H1 (cell line): Measurements from ENCODE around the gene TPST2. TPM values are rescaled to one million over a fixed set of nuclear protein-coding genes. Genes with fewer than 3 reads are reported as not detected.

Experiments
- CTCF ChIA-PET: fragments of 300-600 bp; sonication (Branson Sonifier 250); formaldehyde crosslinking; loops from one replicate; lab custom pipeline; 2021; ENCODE audit not compliant: partially characterized antibody; lab: Charles Lee
- POLR2A ChIA-PET: fragments of 300-600 bp; sonication (Branson Sonifier 250); formaldehyde crosslinking; loops from one replicate; lab custom pipeline; 2021; ENCODE audit warnings: inconsistent platforms; ENCODE audit not compliant: partially characterized antibody; lab: Charles Lee
- DNase-seq, 2 experiments: peaks; one replicate each; pipeline versions ENCODE4 v3.0.0 to v3.0.0-alpha.2; 2010 to 2022; ENCODE audit warnings: low spot score in 2 of 2, low read depth in 1 of 2, mixed read lengths in 1 of 2
- FAIRE-seq: peaks from 2 replicates; lab custom pipeline; 2011; peaks lifted over from hg19 to GRCh38; lab: Jason Lieb, UNC
- H2AFZ ChIP-seq: 2 replicates; pipeline ENCODE4 v1.8.1; 2012; ENCODE audit warnings: low read length, inconsistent platforms
- H2AK5ac ChIP-seq: 2 replicates; pipeline ENCODE4 v1.6.1; 2013; ENCODE audit warnings: low read depth, low read length
- H2BK120ac ChIP-seq: replicated peaks from 2 replicates; pipeline ENCODE3; 2013; ENCODE audit warnings: low read depth, low read length, inconsistent platforms
- H2BK12ac ChIP-seq: 2 replicates; pipeline ENCODE4 v1.6.1; 2013; ENCODE audit warnings: low read depth, low read length
- H2BK15ac ChIP-seq: 2 replicates; pipeline ENCODE4 v1.6.1; 2013; ENCODE audit warnings: low read length
- H2BK20ac ChIP-seq: 2 replicates; pipeline ENCODE4 v1.6.1; 2013; ENCODE audit warnings: low read length
- H2BK5ac ChIP-seq: 2 replicates; pipeline ENCODE4 v1.6.1; 2013; ENCODE audit warnings: low read depth, low read length
- H3K14ac ChIP-seq: 2 replicates; pipeline ENCODE4 v1.6.1; 2013; ENCODE audit warnings: inconsistent platforms; ENCODE audit not compliant: insufficient read length
- H3K18ac ChIP-seq: 2 replicates; pipeline ENCODE4 v1.6.1; 2013; ENCODE audit warnings: low read length; ENCODE audit errors: extremely low read depth
- H3K23ac ChIP-seq: 2 replicates; pipeline ENCODE4 v1.6.1; 2013; ENCODE audit warnings: inconsistent platforms; ENCODE audit not compliant: insufficient read length
- H3K23me2 ChIP-seq: 2 replicates; pipeline ENCODE4 v1.6.1; 2013; ENCODE audit warnings: low read depth, low read length
- H3K27ac ChIP-seq: 2 replicates; pipeline ENCODE4 v1.6.1; 2011; ENCODE audit warnings: low read depth, low read length, inconsistent platforms
- H3K27me3 ChIP-seq, 4 experiments: replicated peaks in 1 of 4; 1 replicate in 1 of 4; 2 replicates in 3 of 4; pipeline versions ENCODE4 v1.6.1 to v1.8.1; 2011 to 2013; ENCODE audit warnings: low read length in 3 of 4, mild to moderate bottlenecking in 3 of 4, inconsistent platforms in 2 of 4, mixed read lengths in 2 of 4, moderate library complexity in 1 of 4; ENCODE audit not compliant: control insufficient read depth in 3 of 4, insufficient read depth in 3 of 4; ENCODE audit errors: extremely low read depth in 1 of 4
- H3K36me3 ChIP-seq, 4 experiments: 2 replicates each; pipeline versions ENCODE4 v1.6.1 to v1.8.1; 2011 to 2013; ENCODE audit warnings: mild to moderate bottlenecking in 4 of 4, low read length in 3 of 4, moderate library complexity in 2 of 4, control low read depth in 1 of 4, inconsistent platforms in 1 of 4; ENCODE audit not compliant: insufficient read depth in 4 of 4, control insufficient read depth in 2 of 4
- H3K4ac ChIP-seq: replicated peaks from 2 replicates; pipeline ENCODE3; 2013; ENCODE audit warnings: low read length, low read depth, mixed read lengths, inconsistent platforms; ENCODE audit not compliant: insufficient read length
- H3K4me1 ChIP-seq, 4 experiments: replicated peaks in 1 of 4; 1 replicate in 1 of 4; 2 replicates in 3 of 4; pipeline versions ENCODE4 v1.6.1 to v1.8.1; 2011 to 2013; ENCODE audit warnings: low read length in 3 of 4, inconsistent platforms in 2 of 4, mixed read lengths in 1 of 4; ENCODE audit not compliant: insufficient read depth in 4 of 4, control insufficient read depth in 3 of 4
- H3K4me2 ChIP-seq, 2 experiments: 2 replicates each; pipeline versions ENCODE4 v1.6.1 to v1.8.1; 2011 to 2013; ENCODE audit warnings: low read depth in 2 of 2, low read length in 2 of 2, control low read depth in 1 of 2, inconsistent platforms in 1 of 2, mild to moderate bottlenecking in 1 of 2; ENCODE audit not compliant: insufficient read depth in 1 of 2
- H3K4me3 ChIP-seq, 4 experiments: fragments of 200-600, 300-600 bp in 1 of 4; sonication (generic), shearing (Covaris generic), sonication (Bioruptor Twin) in 1 of 4; 2 replicates each; pipeline versions ENCODE4 v1.5.1 to v1.8.1; 2011 to 2016; ENCODE audit warnings: low read length in 4 of 4, low read depth in 3 of 4, control low read depth in 2 of 4, inconsistent platforms in 2 of 4, mild to moderate bottlenecking in 2 of 4, mixed read lengths in 1 of 4, moderate library complexity in 1 of 4; ENCODE audit not compliant: insufficient read depth in 2 of 4; ENCODE audit errors: extremely low read depth in 1 of 4
- H3K56ac ChIP-seq: replicated peaks from 2 replicates; pipeline ENCODE3; 2013; ENCODE audit warnings: low read depth, mild to moderate bottlenecking, mixed read lengths, low read length, inconsistent platforms; ENCODE audit not compliant: insufficient read length
- H3K79me1 ChIP-seq: 2 replicates; pipeline ENCODE4 v1.6.1; 2013; ENCODE audit warnings: low read depth, low read length, control low read depth
- H3K79me2 ChIP-seq, 2 experiments: 2 replicates each; pipeline versions ENCODE4 v1.6.1 to v1.8.1; 2012 to 2013; ENCODE audit warnings: low read length in 2 of 2, mild to moderate bottlenecking in 2 of 2, inconsistent platforms in 1 of 2; ENCODE audit not compliant: insufficient read depth in 2 of 2, control insufficient read depth in 1 of 2
- H3K9ac ChIP-seq, 4 experiments: replicated peaks in 1 of 4; 1 replicate in 1 of 4; 2 replicates in 3 of 4; pipeline versions ENCODE4 v1.6.1 to v1.8.1; 2011 to 2013; ENCODE audit warnings: low read depth in 3 of 4, low read length in 3 of 4, control low read depth in 2 of 4, mild to moderate bottlenecking in 2 of 4, moderate library complexity in 2 of 4, inconsistent platforms in 1 of 4; ENCODE audit errors: extremely low read depth in 1 of 4
- H3K9me3 ChIP-seq, 2 experiments: 2 replicates each; pipeline versions ENCODE4 v1.6.1 to v1.8.1; 2012 to 2013; ENCODE audit warnings: mild to moderate bottlenecking in 2 of 2, moderate library complexity in 2 of 2, control low read depth in 1 of 2, inconsistent platforms in 1 of 2, low read depth in 1 of 2, low read length in 1 of 2, mixed read lengths in 1 of 2; ENCODE audit not compliant: insufficient read depth in 2 of 2
- H4K20me1 ChIP-seq, 2 experiments: replicated peaks in 1 of 2; 2 replicates each; pipeline versions ENCODE3 to v1.8.1; 2011 to 2013; ENCODE audit warnings: inconsistent platforms in 2 of 2, low read length in 2 of 2, mild to moderate bottlenecking in 1 of 2; ENCODE audit not compliant: insufficient read depth in 2 of 2, control insufficient read depth in 1 of 2
- H4K5ac ChIP-seq: 2 replicates; pipeline ENCODE4 v1.6.1; 2013; ENCODE audit warnings: low read length, low read depth, mixed read lengths, inconsistent platforms; ENCODE audit not compliant: insufficient read length
- H4K8ac ChIP-seq: 2 replicates; pipeline ENCODE4 v1.8.0; 2013; ENCODE audit warnings: mild to moderate bottlenecking, moderate library complexity, low read length, inconsistent platforms; ENCODE audit not compliant: insufficient read depth; ENCODE audit errors: extremely low read depth
- H4K91ac ChIP-seq: replicated peaks from 2 replicates; pipeline ENCODE3; 2013; ENCODE audit warnings: low read length, mixed read lengths, inconsistent platforms; ENCODE audit not compliant: insufficient read length
- BACH1 ChIP-seq: IDR thresholded peaks from 2 replicates; pipeline ENCODE4 v1.6.1; 2012; ENCODE audit warnings: low read length, improper control_type of control experiment
- BCL11A ChIP-seq, 2 experiments: IDR thresholded peaks; one replicate each; pipeline ENCODE4 v1.6.1; 2011; ENCODE audit warnings: low read depth in 2 of 2, low read length in 2 of 2, mild to moderate bottlenecking in 2 of 2
- MAFK ChIP-seq: IDR thresholded peaks from 2 replicates; pipeline ENCODE4 v1.6.1; 2012; ENCODE audit warnings: low read depth, mild to moderate bottlenecking, improper control_type of control experiment, low read length
- POLR2AphosphoS5 ChIP-seq: IDR thresholded peaks from 2 replicates; pipeline ENCODE4 v1.6.1; 2011; ENCODE audit warnings: low read depth, low read length
- SIX5 ChIP-seq: IDR thresholded peaks from 2 replicates; pipeline ENCODE4 v1.6.1; 2011; ENCODE audit warnings: mild to moderate bottlenecking, low read depth, low read length
- SRF ChIP-seq: IDR thresholded peaks from 2 replicates; pipeline ENCODE4 v1.6.1; 2011; ENCODE audit warnings: mild to moderate bottlenecking, low read depth, low read length, moderate library complexity
- TAF1 ChIP-seq: IDR thresholded peaks from 2 replicates; pipeline ENCODE4 v1.6.1; 2011; ENCODE audit warnings: mild to moderate bottlenecking, low read depth, low read length
- WGBS, 2 experiments: shearing (Covaris generic) in 1 of 2; methylation state at CpG; one replicate each; pipeline versions ENCODE4 v1.1.6 to v1.1.7; 2013 to 2015; ENCODE audit warnings: low lambda C conversion rate in 2 of 2, mixed read lengths in 2 of 2, inconsistent platforms in 1 of 2, low coverage in 1 of 2, missing lambda C conversion rate in 1 of 2; ENCODE audit not compliant: insufficient replicate concordance in 2 of 2, insufficient coverage in 1 of 2, insufficient read length in 1 of 2; ENCODE audit errors: extremely low coverage in 1 of 2, missing lambda C conversion rate in 1 of 2; 5-methylcytosine and 5-hydroxymethylcytosine counted together
- polyA plus RNA-seq, 7 experiments: library from polyadenylated mRNA; depleted of rRNA in 3 of 7; stranded (reverse) in 5 of 7; unstranded in 2 of 7; fragments of >200 nt in 5 of 7; fragments of 200-250 nt in 2 of 7; gene quantifications; 1 replicate in 5 of 7; 2 replicates in 1 of 7; 4 replicates in 1 of 7; pipeline versions ENCODE4 v1.2.1 to v1.2.3, GENCODE V29; 2011 to 2013; ENCODE audit warnings: missing spikeins in 2 of 7, mixed read lengths in 2 of 7
- total RNA-seq: library from RNA; stranded (reverse); fragmentation: NEBNext Ultra II Directional; extraction: Animal tissue kit (Norgen Biotek cat#: 25700); gene quantifications from 2 replicates; pipeline ENCODE4 v1.2.1, GENCODE V29; 2021
- TF ChIP-seq, protein P1 (sequence below): IDR thresholded peaks from 2 replicates; pipeline ENCODE4 v1.6.1; 2011; ENCODE audit warnings: low read length, improper control_type of control experiment
- TF ChIP-seq, protein P2 (sequence below), 3 experiments: IDR thresholded peaks; 1 replicate in 2 of 3; 2 replicates in 1 of 3; pipeline versions ENCODE4 v1.5.1 to v1.6.1; 2011; ENCODE audit warnings: low read length in 3 of 3, mild to moderate bottlenecking in 3 of 3, inconsistent platforms in 2 of 3, low read depth in 1 of 3, moderate library complexity in 1 of 3; ENCODE audit not compliant: insufficient read depth in 1 of 3; ENCODE audit errors: control extremely low read depth in 1 of 3

TPST2 gene
- total and polyA plus RNA-seq, 2 of the 8 experiments (the other 6 are each of a cell fraction or from before 2014, with no cell fraction given): 58.8 to 143 TPM

DNA sequence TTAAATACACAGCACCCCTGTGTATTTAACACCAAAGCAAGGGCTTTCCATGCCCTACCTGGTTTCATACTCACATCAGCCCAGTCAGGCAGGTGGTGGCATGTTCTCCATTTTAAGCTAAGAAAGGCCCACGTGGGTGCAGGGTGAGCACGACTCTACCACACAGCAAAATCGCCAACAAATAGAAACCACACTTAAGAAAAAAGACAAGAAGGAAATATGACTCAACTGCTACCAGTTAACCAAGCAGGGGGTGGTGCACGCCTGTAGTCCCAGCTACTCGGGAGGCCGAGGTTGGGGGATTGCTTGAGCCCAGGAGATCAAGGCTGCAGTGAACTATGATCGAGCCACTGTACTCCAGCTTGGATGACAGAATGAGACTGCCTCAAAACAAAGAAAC, 42.5 kb downstream of the TPST2 start:
- H3K9ac ChIP-seq: no peak overlapping the region
- no peak overlapping the region for H2AK5ac ChIP-seq
- H3K56ac ChIP-seq: no peak overlapping the region
- 92% methylated on average over 7 of the region's 7 CpGs; no CpG with 5 or more reads in 1 of the 2 experiments for WGBS, 2 experiments
- H4K8ac ChIP-seq: no peak overlapping the region
- no peak overlapping the region; the same call in 1 of the 2 replicates for H3K18ac ChIP-seq
- peaks cover 0 to 14% (median 0%) of the 10 kb centered on the region in 4 experiments; a peak in 3 of 8 replicates for H3K36me3 ChIP-seq
- H3K23me2 ChIP-seq: peaks cover 1% of the 10 kb centered on the region; the same call in 1 of the 2 replicates
- H2BK5ac ChIP-seq: no peak overlapping the region
- no peak overlapping the region for H4K5ac ChIP-seq
- H3K4me3 ChIP-seq: no peak overlapping the region
- H3K27me3 ChIP-seq: no peaks in the 10 kb centered on the region
- peaks cover 3 to 6% of the 10 kb centered on the region in 2 experiments for H4K20me1 ChIP-seq
- no peak overlapping the region for H2BK120ac ChIP-seq
- H3K79me2 ChIP-seq: peaks cover 0 to 86% of the 10 kb centered on the region in 2 experiments; a peak in 3 of 4 replicates
- FAIRE-seq (no peak), DNase-seq (no peak)
- H3K4me1 ChIP-seq: peaks cover 2 to 17% (median 13%) of the 10 kb centered on the region in 4 experiments; a peak in 6 of 7 replicates
- ChIA-PET CTCF (interaction anchor here (0.7 to 2.1 kb wide), 4 partner anchors 8 to 118 kb away, joined by 3 to 5 read pairs (median 4); no protein-coding TSS in a partner anchor), POLR2A (no interaction called here)
- H3K23ac ChIP-seq: no peak overlapping the region
- no peak overlapping the region for H2AFZ ChIP-seq
- H3K4ac ChIP-seq: no peak overlapping the region
- no peak overlapping the region for H3K14ac ChIP-seq
- no peak overlapping the region for H2BK15ac ChIP-seq
- no peak overlapping the region for H3K4me2 ChIP-seq
- H3K27ac ChIP-seq: no peak overlapping the region
- H2BK12ac ChIP-seq: no peak overlapping the region
- H3K9me3 ChIP-seq: no peaks in the 10 kb centered on the region
- no peak overlapping the region for H2BK20ac ChIP-seq
- no peak overlapping the region for H4K91ac ChIP-seq
- peaks cover 20% of the 10 kb centered on the region for H3K79me1 ChIP-seq
- TF ChIP-seq BACH1 (no peak), SIX5 (no peak), BCL11A (IDR thresholded peaks at IDR 0.05; ENCODE audit: low read depth in 2 of 2, low read length in 2 of 2) (no peak), POLR2AphosphoS5 (no peak), MAFK (no peak), TAF1 (no peak), SRF (no peak)
- TF ChIP-seq, protein P1, sequence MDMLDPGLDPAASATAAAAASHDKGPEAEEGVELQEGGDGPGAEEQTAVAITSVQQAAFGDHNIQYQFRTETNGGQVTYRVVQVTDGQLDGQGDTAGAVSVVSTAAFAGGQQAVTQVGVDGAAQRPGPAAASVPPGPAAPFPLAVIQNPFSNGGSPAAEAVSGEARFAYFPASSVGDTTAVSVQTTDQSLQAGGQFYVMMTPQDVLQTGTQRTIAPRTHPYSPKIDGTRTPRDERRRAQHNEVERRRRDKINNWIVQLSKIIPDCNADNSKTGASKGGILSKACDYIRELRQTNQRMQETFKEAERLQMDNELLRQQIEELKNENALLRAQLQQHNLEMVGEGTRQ: no peak
- TF ChIP-seq, protein P2, sequence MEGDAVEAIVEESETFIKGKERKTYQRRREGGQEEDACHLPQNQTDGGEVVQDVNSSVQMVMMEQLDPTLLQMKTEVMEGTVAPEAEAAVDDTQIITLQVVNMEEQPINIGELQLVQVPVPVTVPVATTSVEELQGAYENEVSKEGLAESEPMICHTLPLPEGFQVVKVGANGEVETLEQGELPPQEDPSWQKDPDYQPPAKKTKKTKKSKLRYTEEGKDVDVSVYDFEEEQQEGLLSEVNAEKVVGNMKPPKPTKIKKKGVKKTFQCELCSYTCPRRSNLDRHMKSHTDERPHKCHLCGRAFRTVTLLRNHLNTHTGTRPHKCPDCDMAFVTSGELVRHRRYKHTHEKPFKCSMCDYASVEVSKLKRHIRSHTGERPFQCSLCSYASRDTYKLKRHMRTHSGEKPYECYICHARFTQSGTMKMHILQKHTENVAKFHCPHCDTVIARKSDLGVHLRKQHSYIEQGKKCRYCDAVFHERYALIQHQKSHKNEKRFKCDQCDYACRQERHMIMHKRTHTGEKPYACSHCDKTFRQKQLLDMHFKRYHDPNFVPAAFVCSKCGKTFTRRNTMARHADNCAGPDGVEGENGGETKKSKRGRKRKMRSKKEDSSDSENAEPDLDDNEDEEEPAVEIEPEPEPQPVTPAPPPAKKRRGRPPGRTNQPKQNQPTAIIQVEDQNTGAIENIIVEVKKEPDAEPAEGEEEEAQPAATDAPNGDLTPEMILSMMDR (IDR thresholded peaks at IDR 0.05; ENCODE audit: control extremely low read depth in 1 of 3, insufficient read depth in 1 of 3, low read depth in 1 of 3, low read length in 3 of 3): no peak
